Measurements from ENCODE around the gene RNU6-9.

DNA sequence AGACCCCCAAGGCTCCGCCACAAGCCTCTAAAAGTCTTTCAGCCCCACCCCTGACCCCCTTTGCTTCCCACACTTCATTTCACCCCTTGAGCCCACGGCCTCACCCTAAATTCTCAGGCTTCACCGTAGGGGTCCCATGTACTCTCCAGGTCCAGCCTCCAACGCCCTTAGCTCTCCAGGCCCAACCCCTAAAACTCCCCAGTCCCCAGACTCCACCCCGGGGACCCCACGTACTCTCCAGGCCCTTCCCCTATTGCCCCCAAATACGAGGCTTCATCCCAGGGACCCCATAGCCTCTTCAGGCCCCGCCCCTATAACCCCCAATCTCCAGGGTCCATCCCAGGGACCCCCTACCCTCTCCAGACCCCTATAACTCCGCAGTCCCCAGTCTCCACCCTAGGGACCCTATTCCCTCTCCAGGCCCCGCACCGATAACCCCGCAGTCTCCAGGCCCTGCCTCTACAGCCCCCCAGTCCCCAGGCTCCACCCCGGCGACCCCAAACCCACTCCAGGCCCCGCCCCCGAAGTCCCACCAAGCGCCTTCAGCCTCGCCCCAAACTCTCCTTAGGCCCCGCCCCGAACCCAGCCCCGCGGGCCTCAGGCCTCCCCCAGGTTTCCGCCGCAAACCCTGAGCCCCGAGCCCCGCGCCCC, 916 bp upstream of the RNU6-9 start:
- TF ChIP-seq, protein P1, sequence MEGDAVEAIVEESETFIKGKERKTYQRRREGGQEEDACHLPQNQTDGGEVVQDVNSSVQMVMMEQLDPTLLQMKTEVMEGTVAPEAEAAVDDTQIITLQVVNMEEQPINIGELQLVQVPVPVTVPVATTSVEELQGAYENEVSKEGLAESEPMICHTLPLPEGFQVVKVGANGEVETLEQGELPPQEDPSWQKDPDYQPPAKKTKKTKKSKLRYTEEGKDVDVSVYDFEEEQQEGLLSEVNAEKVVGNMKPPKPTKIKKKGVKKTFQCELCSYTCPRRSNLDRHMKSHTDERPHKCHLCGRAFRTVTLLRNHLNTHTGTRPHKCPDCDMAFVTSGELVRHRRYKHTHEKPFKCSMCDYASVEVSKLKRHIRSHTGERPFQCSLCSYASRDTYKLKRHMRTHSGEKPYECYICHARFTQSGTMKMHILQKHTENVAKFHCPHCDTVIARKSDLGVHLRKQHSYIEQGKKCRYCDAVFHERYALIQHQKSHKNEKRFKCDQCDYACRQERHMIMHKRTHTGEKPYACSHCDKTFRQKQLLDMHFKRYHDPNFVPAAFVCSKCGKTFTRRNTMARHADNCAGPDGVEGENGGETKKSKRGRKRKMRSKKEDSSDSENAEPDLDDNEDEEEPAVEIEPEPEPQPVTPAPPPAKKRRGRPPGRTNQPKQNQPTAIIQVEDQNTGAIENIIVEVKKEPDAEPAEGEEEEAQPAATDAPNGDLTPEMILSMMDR (IDR thresholded peaks at IDR 0.05), result no peak
- no peak for TF ChIP-seq POLR2A (IDR thresholded peaks at IDR 0.05)
